WERI-Rb-1 (cell line): Measurements from ENCODE around the gene SARM1.

Source experiments
- DNase-seq: peaks from one replicate; pipeline ENCODE4 v3.0.0-alpha.2; 2020
- H3K27ac ChIP-seq: fragments of 250-450 bp; sonication (Bioruptor Pico); 2 replicates; pipeline ENCODE4 v1.5.1; 2020; ENCODE audit warnings: mild to moderate bottlenecking, moderate library complexity
- H3K27me3 ChIP-seq: fragments of 250-450 bp; sonication (Bioruptor Pico); 2 replicates; pipeline ENCODE4 v1.5.1; 2021; ENCODE audit warnings: mild to moderate bottlenecking, low read depth, moderate library complexity; ENCODE audit not compliant: insufficient read depth, severe bottlenecking
- H3K36me3 ChIP-seq: fragments of 250-450 bp; sonication (Bioruptor Pico); 2 replicates; pipeline ENCODE4 v1.5.1; 2020; ENCODE audit warnings: mild to moderate bottlenecking, moderate library complexity
- H3K4me3 ChIP-seq: 2 replicates; pipeline ENCODE4 v1.5.1; 2011; ENCODE audit warnings: low read depth, mild to moderate bottlenecking, control low read depth, low read length
- H3K9me3 ChIP-seq: fragments of 250-450 bp; sonication (Bioruptor Pico); 2 replicates; pipeline ENCODE4 v1.5.1; 2021; ENCODE audit warnings: mild to moderate bottlenecking, moderate library complexity; ENCODE audit not compliant: severe bottlenecking
- TF ChIP-seq, protein P1 (sequence below): IDR thresholded peaks from 2 replicates; pipeline ENCODE4 v1.5.1; 2011; ENCODE audit warnings: low read depth, mild to moderate bottlenecking, control low read depth, inconsistent platforms, low read length

SARM1 gene

GRCh38 chr17:28346746-28347246, 24.7 kb upstream of the SARM1 start:
- H3K27me3 ChIP-seq: no peaks in the 10 kb centered on the region
- peaks cover 85% of the 10 kb centered on the region for H3K36me3 ChIP-seq
- TF ChIP-seq, protein P1, sequence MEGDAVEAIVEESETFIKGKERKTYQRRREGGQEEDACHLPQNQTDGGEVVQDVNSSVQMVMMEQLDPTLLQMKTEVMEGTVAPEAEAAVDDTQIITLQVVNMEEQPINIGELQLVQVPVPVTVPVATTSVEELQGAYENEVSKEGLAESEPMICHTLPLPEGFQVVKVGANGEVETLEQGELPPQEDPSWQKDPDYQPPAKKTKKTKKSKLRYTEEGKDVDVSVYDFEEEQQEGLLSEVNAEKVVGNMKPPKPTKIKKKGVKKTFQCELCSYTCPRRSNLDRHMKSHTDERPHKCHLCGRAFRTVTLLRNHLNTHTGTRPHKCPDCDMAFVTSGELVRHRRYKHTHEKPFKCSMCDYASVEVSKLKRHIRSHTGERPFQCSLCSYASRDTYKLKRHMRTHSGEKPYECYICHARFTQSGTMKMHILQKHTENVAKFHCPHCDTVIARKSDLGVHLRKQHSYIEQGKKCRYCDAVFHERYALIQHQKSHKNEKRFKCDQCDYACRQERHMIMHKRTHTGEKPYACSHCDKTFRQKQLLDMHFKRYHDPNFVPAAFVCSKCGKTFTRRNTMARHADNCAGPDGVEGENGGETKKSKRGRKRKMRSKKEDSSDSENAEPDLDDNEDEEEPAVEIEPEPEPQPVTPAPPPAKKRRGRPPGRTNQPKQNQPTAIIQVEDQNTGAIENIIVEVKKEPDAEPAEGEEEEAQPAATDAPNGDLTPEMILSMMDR: peak; percentile 29; the same call in 1 of the 2 replicates
- H3K9me3 ChIP-seq: no peaks in the 10 kb centered on the region
- peak; percentile 37 for DNase-seq
- H3K27ac ChIP-seq: no peak overlapping the region
- no peak overlapping the region for H3K4me3 ChIP-seq

GRCh38 chr17:28347261-28347891, 24.1 kb upstream of the SARM1 start:
- no peaks in the 10 kb centered on the region for H3K27me3 ChIP-seq
- TF ChIP-seq, protein P1: no peak
- H3K36me3 ChIP-seq: peaks cover 84% of the 10 kb centered on the region
- H3K4me3 ChIP-seq: no peak overlapping the region
- no peak overlapping the region for H3K27ac ChIP-seq
- H3K9me3 ChIP-seq: no peaks in the 10 kb centered on the region
- no peak for DNase-seq

GRCh38 chr17:28348979-28349378, 22.5 kb upstream of the SARM1 start:
- no peaks in the 10 kb centered on the region for H3K27me3 ChIP-seq
- H3K27ac ChIP-seq: no peak overlapping the region
- H3K36me3 ChIP-seq: peaks cover 88% of the 10 kb centered on the region
- TF ChIP-seq, protein P1: no peak
- no peak for DNase-seq
- no peaks in the 10 kb centered on the region for H3K9me3 ChIP-seq
- no peak overlapping the region for H3K4me3 ChIP-seq

DNA sequence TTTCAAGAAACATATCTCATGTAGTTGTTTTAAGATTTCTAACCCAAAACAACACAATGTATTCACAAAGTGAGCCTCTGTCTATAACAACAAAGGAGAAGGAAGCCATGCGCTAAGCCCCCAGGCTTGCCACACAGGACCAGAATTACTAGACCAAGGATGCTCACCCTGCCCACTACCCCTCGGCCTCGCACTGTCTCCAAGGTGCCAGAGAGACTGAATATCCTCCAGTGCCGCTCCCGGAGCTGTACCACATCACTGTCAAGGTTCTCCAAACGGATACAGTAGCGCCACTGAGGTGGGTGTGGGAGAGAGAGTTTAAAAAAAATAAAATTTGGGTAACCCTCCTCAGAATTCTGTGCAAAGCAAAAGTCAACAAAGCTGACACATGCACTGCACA, 21.2 kb upstream of the SARM1 start:
- Histone ChIP-seq H3K9me3 (no peaks in the 10 kb centered on the region), H3K27me3 (no peaks in the 10 kb centered on the region), H3K27ac (no peak overlapping the region), H3K4me3 (no peak overlapping the region), H3K36me3 (peaks cover 90% of the 10 kb centered on the region)
- TF ChIP-seq, protein P1: no peak
- no peak for DNase-seq

DNA sequence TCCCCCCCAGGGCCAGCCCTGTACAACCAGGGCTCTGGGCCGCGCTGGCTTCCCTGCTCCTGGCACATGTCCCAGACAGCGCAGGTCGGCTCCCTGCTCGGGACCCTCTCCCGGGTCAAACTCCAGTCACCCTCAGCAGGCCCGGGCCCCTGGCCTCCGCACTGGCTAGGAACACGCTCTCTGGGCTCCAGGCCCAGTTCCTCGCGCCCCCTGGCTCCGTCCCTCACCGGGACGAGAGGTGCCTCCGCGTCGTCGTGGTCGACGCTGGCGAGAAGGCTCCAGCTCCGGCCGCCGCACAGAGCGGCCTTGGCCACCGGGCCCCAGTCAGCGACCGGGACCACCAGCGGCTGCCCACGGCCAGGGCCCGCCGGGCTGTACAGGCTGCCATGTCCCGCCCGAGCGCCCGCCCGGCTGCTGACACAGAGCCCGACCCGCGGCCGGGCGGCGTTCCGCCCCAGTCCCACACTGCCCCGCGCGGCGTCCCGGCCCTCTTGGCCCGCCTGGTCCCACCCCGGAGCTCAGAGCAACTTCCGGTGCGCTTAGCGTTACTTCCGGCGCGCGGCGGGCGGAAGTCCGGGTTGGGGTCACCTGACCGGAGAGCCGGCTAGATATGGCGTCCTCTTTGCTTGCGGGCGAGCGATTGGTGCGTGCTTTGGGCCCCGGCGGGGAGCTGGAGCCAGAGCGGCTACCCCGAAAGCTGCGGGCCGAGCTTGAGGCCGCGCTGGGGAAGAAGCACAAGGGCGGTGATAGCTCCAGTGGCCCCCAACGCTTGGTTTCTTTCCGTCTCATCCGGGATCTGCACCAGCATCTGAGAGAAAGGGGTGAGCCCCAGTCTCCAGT, 14.2 kb upstream of the SARM1 start, which contains the start of gene POLDIP2:
POLDIP2 (minus strand) TSS at position 467 of the 840 bp plus-strand sequence; CDS start at position 388, 79 bp downstream.
- H3K27me3 ChIP-seq: no peaks in the 10 kb centered on the region
- H3K27ac ChIP-seq: peak within 1 kb of the TSS; percentile 92
- peak within 1 kb of the TSS; percentile 80 for H3K4me3 ChIP-seq
- no peaks in the 10 kb centered on the region for H3K9me3 ChIP-seq
- TF ChIP-seq, protein P1: no peak
- H3K36me3 ChIP-seq: peaks cover 62% of the 10 kb centered on the region
- DNase-seq: peak; percentile 95
